ENCODE results near the gene GPR62. TPM values are rescaled to one million over a fixed set of nuclear protein-coding genes. Genes with fewer than 3 reads are reported as not detected.

The GPR62 gene
- total RNA-seq, 1 experiment from 2014 or later, result not detected

- CTCF ChIA-PET, result interaction anchor here (0.6 to 8.6 kb wide), 5 partner anchors 45 to 446 kb away, joined by 3 to 230 read pairs (median 71); partner anchors contain the start of gene DUSP7
- no TSS peak for BruUV-seq (replicated peaks)
These were observed 51.0 kb downstream of the GPR62 start for GRCh38 chr3:52006017-52006819.

GRCh38 chr3:52006820-52007133 is 51.6 kb downstream of the GPR62 start:
- ChIA-PET POLR2A (no interaction called here), CTCF (interaction anchor here (0.6 to 8.6 kb wide), 3 partner anchors 45 to 445 kb away, joined by 3 to 71 read pairs (median 7); no protein-coding TSS in a partner anchor)
- H3K27me3 Mint-ChIP-seq (ENCODE audit: insufficient read depth, unreplicated experiment), result no peaks in the 10 kb centered on the region
- no peaks in the 10 kb centered on the region for H3K4me1 Mint-ChIP-seq (ENCODE audit: insufficient read depth, unreplicated experiment)
- H3K27ac Mint-ChIP-seq (ENCODE audit: low read depth, unreplicated experiment), result no peak overlapping the region
- intact Hi-C loops (cut with micrococcal nuclease), result loop anchor here (10.0 kb wide), 1 partner anchor 208 kb away; no protein-coding TSS in a partner anchor
- DNase-seq (ENCODE audit: unreplicated experiment), result no peak
- no peaks in the 10 kb centered on the region for H3K36me3 Mint-ChIP-seq (ENCODE audit: insufficient read depth, unreplicated experiment)
- no peak overlapping the region for H3K4me3 Mint-ChIP-seq (ENCODE audit: unreplicated experiment)
- peaks cover 7% of the 10 kb centered on the region for H3K9me3 Mint-ChIP-seq (ENCODE audit: unreplicated experiment)
- no TSS peak for BruUV-seq (replicated peaks)
- no peak for TF ChIP-seq CTCF (IDR thresholded peaks at IDR 0.05; ENCODE audit: unreplicated experiment)

More at GRCh38 chr3:52006017-52006819, 51.0 kb downstream of the GPR62 start:
- Mint-ChIP-seq H3K4me1 (ENCODE audit: insufficient read depth, unreplicated experiment) (no peaks in the 10 kb centered on the region), H3K36me3 (ENCODE audit: insufficient read depth, unreplicated experiment) (no peaks in the 10 kb centered on the region), H3K27ac (ENCODE audit: low read depth, unreplicated experiment) (no peak overlapping the region), H3K9me3 (ENCODE audit: unreplicated experiment) (peaks cover 7% of the 10 kb centered on the region), H3K27me3 (ENCODE audit: insufficient read depth, unreplicated experiment) (no peaks in the 10 kb centered on the region), H3K4me3 (ENCODE audit: unreplicated experiment) (no peak overlapping the region)
- POLR2A ChIA-PET, result no interaction called here
- no peak for DNase-seq (ENCODE audit: unreplicated experiment)
- no peak for TF ChIP-seq CTCF (IDR thresholded peaks at IDR 0.05; ENCODE audit: unreplicated experiment)
- intact Hi-C loops (cut with micrococcal nuclease), result loop anchor here (10.0 kb wide), 1 partner anchor 209 kb away; no protein-coding TSS in a partner anchor

Other genes starting within 250 kb of the GPR62 start
- 0.23 and 0.44 TPM in 2 replicates for gene GRM2, start 248.3 kb upstream of the GPR62 start, total RNA-seq (2022)
- not detected in 2 replicates for gene IQCF6, start 176.1 kb upstream of the GPR62 start, total RNA-seq (2022)
- gene IQCF2, start 93.8 kb upstream of the GPR62 start, total RNA-seq (2022), result not detected in 2 replicates
- not detected in 2 replicates for gene IQCF5, start 79.8 kb upstream of the GPR62 start, total RNA-seq (2022)
- gene IQCF1, start 52.0 kb upstream of the GPR62 start, total RNA-seq (2022), result not detected in 2 replicates
- gene RRP9, start 13.5 kb upstream of the GPR62 start, total RNA-seq (2022), result 60.8 and 80.2 TPM in 2 replicates
- gene PARP3, start 13.0 kb upstream of the GPR62 start, total RNA-seq (2022), result 19.4 and 25.5 TPM in 2 replicates
- gene PCBP4, start 12.1 kb downstream of the GPR62 start, total RNA-seq (2022), result 26.4 TPM in 2 replicates
- 48.9 and 49.8 TPM in 2 replicates for gene ABHD14B, start 18.7 kb downstream of the GPR62 start, total RNA-seq (2022)
- gene ABHD14A, start 19.7 kb downstream of the GPR62 start, total RNA-seq (2022), result 4.0 and 8.1 TPM in 2 replicates
- 109 and 164 TPM in 2 replicates for gene ACY1, start 28.2 kb downstream of the GPR62 start, total RNA-seq (2022)
- gene RPL29, start 40.5 kb downstream of the GPR62 start, total RNA-seq (2022), result 1,551 and 1,602 TPM in 2 replicates
- gene DUSP7, start 101.2 kb downstream of the GPR62 start, total RNA-seq (2022), result 67.4 and 69.1 TPM in 2 replicates
- 7.5 and 9.8 TPM in 2 replicates for gene POC1A, start 199.0 kb downstream of the GPR62 start, total RNA-seq (2022)
- 29.2 and 35.7 TPM in 2 replicates for gene ALAS1, start 242.8 kb downstream of the GPR62 start, total RNA-seq (2022)

Data from MCF 10A (cell line).